Stimulated activated CD8-positive, alpha-beta memory T cell treated with anti-CD3 and anti-CD28 coated beads, Interleukin-12 subunit alpha, Interleukin-12 subunit beta, amount 100 ng/mL, for 4 hours (primary cell): ENCODE measurements around the gene FAF1.

Experiments used
- DNase-seq: peaks from one replicate; pipeline ENCODE4 v3.0.0-alpha.2; 2020; ENCODE audit warnings: low read depth

The FAF1 gene

GRCh38 chr1:50416553-50417453, 543.3 kb downstream of the FAF1 start:
- no peak for DNase-seq

- DNase-seq, result no peak
Observed at GRCh38 chr1:50416150-50416527, 543.9 kb downstream of the FAF1 start.

GRCh38 chr1:50415235-50416149, 544.6 kb downstream of the FAF1 start:
- DNase-seq, result no peak

- DNase-seq, result no peak
Observed at GRCh38 chr1:50414853-50415234, 545.2 kb downstream of the FAF1 start.

GRCh38 chr1:50412813-50413476, 547.1 kb downstream of the FAF1 start:
- DNase-seq, result no peak

- no peak for DNase-seq
Observed at GRCh38 chr1:50405814-50406213, 554.3 kb downstream of the FAF1 start.

GRCh38 chr1:50393522-50394120, 566.4 kb downstream of the FAF1 start:
- no peak for DNase-seq
